Astrocyte (in vitro differentiated cells and primary cell): Measurements from ENCODE around the gene BRINP1.

Experiments used
- CTCF ChIP-seq: IDR thresholded peaks from 2 replicates; pipeline ENCODE4 v1.5.1; 2011; ENCODE audit warnings: low read depth, mild to moderate bottlenecking, inconsistent platforms, low read length, moderate library complexity; ENCODE audit not compliant: insufficient read depth
- EZH2 ChIP-seq: IDR thresholded peaks from 2 replicates; pipeline ENCODE4 v1.6.1; 2012; ENCODE audit warnings: mild to moderate bottlenecking, low read length, inconsistent platforms; ENCODE audit not compliant: insufficient read depth

DNA sequence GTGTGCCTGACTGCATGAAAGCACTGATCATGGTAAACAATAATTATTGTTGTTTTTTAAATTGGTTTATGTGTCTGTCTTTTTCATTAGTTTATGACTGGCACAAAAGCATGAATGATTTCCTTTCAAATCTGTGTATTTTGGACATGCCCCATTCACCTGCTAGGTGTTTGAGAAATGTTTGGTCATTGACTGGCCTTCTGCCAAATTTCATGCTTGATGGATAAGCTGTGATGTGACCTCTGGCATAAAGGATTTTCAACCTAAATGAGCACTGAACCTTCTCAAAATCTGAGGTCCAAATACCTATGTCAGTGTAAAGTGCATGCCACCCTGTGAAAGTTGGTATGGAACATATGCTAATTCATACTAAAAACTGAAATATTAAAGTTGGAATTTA, 204.5 kb downstream of the BRINP1 start:
- TF ChIP-seq CTCF (no peak), EZH2 (no peak)
